GM19351 (cell line): Measurements from ENCODE around the gene TIMM29.
A peak's percentile ranks its signal among the peaks of the same experiment; 100 is the strongest.
"Not testable (repeated sequence)": the region's sequence is repeated elsewhere in the genome, so short reads cannot be mapped to it uniquely, and the experiment has no call there.

Source experiments
- ATAC-seq: cut with Tn5 transposase; IDR thresholded peaks from one replicate; pipeline ENCODE4 v1.9.1; 2021; ENCODE audit warnings: mild to moderate bottlenecking, moderate library complexity; ENCODE audit not compliant: unreplicated experiment

The TIMM29 gene

DNA sequence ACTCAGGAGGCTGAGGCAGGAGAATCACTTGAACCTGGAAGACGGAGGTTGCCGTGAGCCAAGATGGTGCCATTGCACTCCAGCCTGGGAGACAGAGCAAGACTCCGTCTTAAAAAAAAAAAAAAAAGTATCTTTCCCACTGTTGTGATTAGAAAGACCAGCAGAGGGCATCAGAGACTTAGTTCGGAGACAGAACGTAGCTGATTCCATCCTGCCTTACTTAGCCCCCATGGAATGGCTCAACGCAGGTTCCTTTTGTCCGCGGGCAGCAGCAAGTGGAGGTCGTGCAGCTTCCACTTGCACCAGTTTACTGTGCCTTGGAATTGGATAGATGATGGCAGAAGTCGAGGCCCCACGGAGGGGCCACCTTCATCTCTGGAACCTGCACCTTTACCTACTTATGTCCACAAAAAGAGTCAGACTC is 8.1 kb downstream of the TIMM29 start:
- no peak for ATAC-seq

DNA sequence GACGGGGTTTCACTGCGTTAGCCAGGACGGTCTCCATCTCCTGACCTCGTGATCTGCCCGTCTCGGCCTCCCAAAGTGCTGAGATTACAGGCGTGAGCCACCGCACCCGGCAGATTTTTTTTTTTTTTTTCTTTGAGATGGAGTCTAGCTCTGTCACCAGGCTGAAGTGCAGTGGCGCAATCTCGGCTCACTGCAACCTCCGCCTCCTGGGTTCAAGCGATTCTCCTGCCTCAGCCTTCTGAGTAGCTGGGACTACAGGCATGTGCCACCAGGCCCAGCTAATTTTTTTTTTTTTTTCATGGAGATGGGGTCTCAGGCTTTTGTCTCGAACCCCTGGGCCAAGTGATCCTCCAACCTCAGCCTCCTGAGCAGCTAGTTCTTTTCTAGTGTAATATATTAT is 13.0 kb downstream of the TIMM29 start:
- not testable (repeated sequence) for ATAC-seq

- not testable (repeated sequence) for ATAC-seq
These were observed 14.8 kb downstream of the TIMM29 start for GRCh38 chr19:10943412-10943811.

DNA sequence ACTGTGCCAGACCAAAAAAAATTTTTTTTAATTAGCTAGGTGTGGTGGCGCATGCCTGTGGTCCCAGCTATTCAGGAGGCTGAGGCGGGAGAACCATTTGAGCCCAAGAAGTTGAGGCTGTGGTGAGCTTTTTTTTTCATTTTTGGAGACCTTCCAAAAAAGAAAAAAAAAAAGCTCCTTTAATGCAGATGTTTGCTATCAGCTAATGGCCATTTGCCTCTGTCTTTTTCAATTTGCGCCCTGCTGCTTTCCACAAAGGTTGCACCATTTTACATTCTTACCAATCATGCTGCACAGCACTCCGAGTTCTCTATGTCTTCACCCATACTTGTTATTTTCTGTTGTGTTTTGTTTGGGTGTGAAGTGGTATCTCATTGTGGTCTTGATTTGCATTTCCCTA is 16.7 kb downstream of the TIMM29 start:
- no peak for ATAC-seq

- no peak for ATAC-seq
These were observed 18.5 kb downstream of the TIMM29 start for GRCh38 chr19:10946958-10947657.

- ATAC-seq = no peak
These were observed 24.2 kb downstream of the TIMM29 start for GRCh38 chr19:10952809-10953208.

GRCh38 chr19:10959277-10959968 is 30.8 kb downstream of the TIMM29 start:
- not testable (repeated sequence) for ATAC-seq

DNA sequence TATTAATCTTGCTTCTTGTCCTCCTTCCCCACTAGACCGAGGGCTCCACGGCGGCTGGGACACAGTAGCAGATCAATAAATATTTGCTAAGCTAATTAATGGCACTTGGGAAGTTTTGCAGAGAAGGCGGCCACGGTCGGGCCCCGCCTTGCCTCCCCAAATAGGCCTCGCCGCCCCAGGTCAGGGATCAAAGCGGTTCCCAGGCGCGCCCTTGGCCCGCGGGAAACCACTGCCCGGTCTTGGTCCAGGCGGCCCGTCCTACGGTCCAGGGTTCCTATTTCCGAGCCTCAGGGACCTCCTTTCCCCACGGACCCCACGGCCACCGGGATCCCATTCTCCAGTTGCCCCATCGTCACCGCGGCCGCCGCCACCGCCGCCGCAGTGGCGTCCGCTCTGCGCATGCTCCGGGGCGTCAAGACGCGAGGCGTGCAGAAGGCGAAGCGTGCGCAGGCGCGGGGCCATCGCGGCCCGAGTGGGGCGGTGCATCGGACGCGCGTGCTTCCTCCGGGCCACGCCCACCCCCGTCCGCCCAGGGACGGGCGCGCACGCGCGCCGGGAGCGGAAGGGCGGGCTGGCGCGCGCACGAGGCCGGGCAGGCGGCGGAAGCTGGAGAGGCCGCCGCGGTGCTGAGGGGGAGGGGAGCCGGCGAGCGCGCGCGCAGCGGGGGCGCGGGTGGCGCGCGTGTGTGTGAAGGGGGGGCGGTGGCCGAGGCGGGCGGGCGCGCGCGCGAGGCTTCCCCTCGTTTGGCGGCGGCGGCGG is 31.9 kb downstream of the TIMM29 start, which contains the start of gene SMARCA4:
Gene SMARCA4 (plus strand): TSS at position 717 of the 759 bp plus-strand sequence. CDS start 23,122 bp downstream, outside the sequence.
- peak; percentile 67 for ATAC-seq

GRCh38 chr19:10961073-10961860 is 32.7 kb downstream of the TIMM29 start:
- ATAC-seq = peak; percentile 13

GRCh38 chr19:10962863-10963262 is 34.3 kb downstream of the TIMM29 start:
- no peak for ATAC-seq

DNA sequence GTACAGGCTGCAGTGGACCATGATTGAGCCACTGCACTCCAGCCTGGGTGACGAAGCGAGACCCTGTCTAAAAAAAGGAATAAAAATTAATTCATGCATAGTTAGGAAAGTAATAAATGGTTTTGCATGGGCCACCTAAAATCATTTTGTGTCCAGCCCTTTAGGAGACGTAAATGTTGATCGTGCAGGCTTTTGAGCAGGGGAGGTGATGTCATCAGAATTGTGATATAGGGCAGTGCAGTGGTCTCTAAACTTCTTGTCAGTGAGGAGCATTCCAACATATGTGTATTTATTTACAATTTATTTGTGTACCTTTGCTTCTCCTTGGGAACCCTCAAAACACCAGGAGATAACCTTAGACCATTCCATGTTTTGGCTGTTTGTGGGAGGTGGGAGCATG is 35.3 kb downstream of the TIMM29 start:
- ATAC-seq = no peak

- ATAC-seq = no peak
These were observed 36.3 kb downstream of the TIMM29 start for GRCh38 chr19:10964903-10965302.

- ATAC-seq = no peak
These were observed 36.8 kb downstream of the TIMM29 start for GRCh38 chr19:10965398-10965797.

- ATAC-seq = no peak
These were observed 38.2 kb downstream of the TIMM29 start for GRCh38 chr19:10966809-10967208.

DNA sequence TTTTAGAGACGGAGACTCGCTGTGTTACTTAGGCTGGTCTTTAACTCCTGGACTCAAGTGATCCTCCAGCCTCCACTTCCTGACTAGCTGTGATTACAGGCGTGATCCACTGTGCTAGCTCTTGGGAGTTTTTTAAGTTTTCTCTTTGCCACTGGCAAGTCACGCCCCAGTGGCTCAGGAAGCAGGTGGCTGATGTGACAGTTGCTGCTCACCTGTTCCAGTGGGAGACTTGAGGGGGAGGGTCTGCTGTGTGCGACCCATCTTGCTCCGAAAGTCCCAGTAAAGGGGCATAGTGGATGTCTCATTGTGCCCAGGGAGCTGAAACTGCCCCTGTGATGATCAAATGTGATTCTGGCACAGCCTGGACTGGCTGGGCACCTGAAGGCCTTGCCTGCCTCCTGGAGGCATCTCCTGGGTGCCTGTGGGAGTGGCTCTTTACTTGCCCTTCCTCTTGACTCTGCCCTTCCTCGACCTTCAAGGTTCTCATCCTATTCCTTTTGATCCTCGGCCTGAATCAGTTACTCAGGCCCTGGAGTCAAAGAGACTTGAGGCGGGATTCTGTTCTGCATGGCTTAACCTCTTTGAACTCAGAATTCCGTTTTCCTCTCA is 40.0 kb downstream of the TIMM29 start:
- no peak for ATAC-seq

- no peak for ATAC-seq
These were observed 42.6 kb downstream of the TIMM29 start for GRCh38 chr19:10971107-10971726.

GRCh38 chr19:10975374-10976130 is 46.9 kb downstream of the TIMM29 start:
- ATAC-seq = no peak

DNA sequence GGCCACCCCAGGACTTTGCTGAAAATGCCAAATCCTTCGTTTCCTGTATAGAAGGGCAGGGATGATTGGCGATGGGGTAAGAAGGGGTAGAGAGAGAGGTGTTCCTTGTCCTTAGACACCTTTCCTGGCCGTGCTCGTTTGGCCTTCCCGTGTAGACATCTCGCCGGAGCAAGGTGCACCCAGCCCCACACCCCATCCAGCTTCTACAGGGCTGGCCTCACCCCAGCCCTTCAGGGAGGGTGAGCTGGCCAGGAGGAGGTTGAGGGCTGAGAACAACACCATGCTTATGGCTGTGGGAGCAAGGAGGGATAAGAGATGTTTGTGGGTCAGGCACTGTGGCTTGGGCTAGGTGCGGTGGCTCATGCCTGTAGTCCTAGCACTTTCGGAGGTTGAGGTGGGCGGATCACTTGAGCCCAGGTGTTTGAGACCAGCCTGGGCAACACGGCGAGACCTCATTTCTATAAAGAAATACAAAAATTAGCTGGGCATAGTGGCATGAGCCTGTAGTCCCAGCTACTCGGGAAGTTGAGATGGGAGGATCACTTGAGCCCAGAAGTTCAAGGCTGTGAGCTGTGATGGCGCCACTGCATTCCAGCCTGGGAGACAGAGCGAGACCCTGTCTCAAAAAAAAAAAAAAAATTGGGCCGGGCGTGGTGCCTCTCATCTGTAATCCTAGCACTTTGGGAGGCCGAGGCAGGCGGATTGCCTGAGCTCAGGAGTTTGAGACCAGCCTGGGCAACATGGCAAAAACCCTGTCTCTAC is 47.7 kb downstream of the TIMM29 start:
- ATAC-seq = no peak

DNA sequence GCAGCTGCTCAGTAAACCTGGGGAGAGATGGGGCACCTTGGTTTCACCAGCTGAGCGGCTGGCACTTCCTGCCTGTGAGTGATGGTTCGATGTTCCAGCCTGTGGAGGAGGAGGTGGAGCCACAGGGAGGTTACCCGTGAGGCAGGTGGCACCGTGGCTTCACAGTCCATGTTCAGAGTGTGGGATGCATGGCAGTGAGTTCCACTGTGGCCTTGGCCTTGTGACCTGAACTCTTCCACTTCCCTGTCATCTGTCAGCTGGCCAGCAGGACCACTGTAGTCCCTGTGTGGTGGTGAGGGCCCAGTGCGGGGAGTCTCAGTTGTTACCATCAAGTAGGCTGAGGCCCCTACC is 49.1 kb downstream of the TIMM29 start:
- no peak for ATAC-seq
